K562 (cell line): ENCODE results near the gene EMP2.

Experiments used
- BCLAF1 ChIP-seq, 2 experiments: fragments of 450-650 bp in 1 of 2; IDR thresholded peaks; 2 replicates each; pipeline ENCODE4 v1.6.1; 2011 to 2017; ENCODE audit warnings: low read depth in 2 of 2, antibody characterized with exemption in 1 of 2, borderline replicate concordance in 1 of 2, low read length in 1 of 2, mild to moderate bottlenecking in 1 of 2, mixed read lengths in 1 of 2; ENCODE audit not compliant: control insufficient read depth in 1 of 2
- BRCA1 ChIP-seq, 2 experiments: fragments of 450-650 bp in 1 of 2; sonication (generic) in 1 of 2; formaldehyde crosslinking in 1 of 2; IDR thresholded peaks; 2 replicates each; pipeline versions ENCODE4 v1.5.0 to v1.6.1; 2017 to 2020; ENCODE audit warnings: mild to moderate bottlenecking in 1 of 2, missing genetic modification reagents in 1 of 2
- CCNT2 ChIP-seq: IDR thresholded peaks from 2 replicates; pipeline ENCODE4 v1.6.1; 2011; ENCODE audit warnings: borderline replicate concordance, low read depth, mild to moderate bottlenecking, moderate library complexity, mixed read lengths, low read length; ENCODE audit not compliant: insufficient read length; ENCODE audit errors: extremely low read depth
- CREM ChIP-seq: IDR thresholded peaks from 2 replicates; pipeline ENCODE4 v1.6.1; 2014; ENCODE audit warnings: antibody characterized with exemption, low read depth
- SMC3 ChIP-seq: conservative IDR thresholded peaks from 2 replicates; pipeline ENCODE4 v1.6.1; 2011; ENCODE audit warnings: low read depth, low read length, improper control_type of control experiment; ENCODE audit not compliant: insufficient read depth
- STAT5B ChIP-seq: fragments of 250-450 bp; sonication (Bioruptor Pico); IDR thresholded peaks from 2 replicates; pipeline ENCODE4 v1.8.0; 2021; ENCODE audit warnings: mild to moderate bottlenecking, inconsistent platforms
- ZEB2 ChIP-seq: fragments of 450-650 bp; IDR thresholded peaks from 2 replicates; pipeline ENCODE4 v1.6.1; 2016
- ZNF766 ChIP-seq: fragments of 200-800 bp; sonication (Bioruptor generic); conservative IDR thresholded peaks from 2 replicates; pipeline ENCODE4 v1.6.1; 2016; ENCODE audit warnings: missing genetic modification characterization, missing compliant biosample characterization
- TF ChIP-seq, protein P1 (sequence below), 3 experiments: IDR thresholded peaks in 2 of 3; conservative IDR thresholded peaks in 1 of 3; 2 replicates each; pipeline ENCODE4 v1.5.1; 2011 to 2012; ENCODE audit warnings: low read length in 3 of 3, mild to moderate bottlenecking in 3 of 3, control low read depth in 2 of 3, improper control_type of control experiment in 1 of 3, inconsistent platforms in 1 of 3, low read depth in 1 of 3, mixed read lengths in 1 of 3, moderate library complexity in 1 of 3; ENCODE audit not compliant: insufficient read depth in 2 of 3

GRCh38 chr16:10536814-10537389, 43.5 kb downstream of the EMP2 start:
- TF ChIP-seq BRCA1 (IDR thresholded peaks at IDR 0.05) (no peak), BRCA1 (CRISPR knock-in tag; IDR thresholded peaks at IDR 0.05) (no peak), ZEB2 (no peak), CREM (no peak), CCNT2 (no peak), BCLAF1 (IDR thresholded peaks at IDR 0.05; ENCODE audit: borderline replicate concordance in 1 of 2, control insufficient read depth in 1 of 2, low read depth in 2 of 2, low read length in 1 of 2) (no peak), STAT5B (CRISPR knock-in tag) (no peak), SMC3 (no peak), ZNF766 (no peak)
- TF ChIP-seq, protein P1, sequence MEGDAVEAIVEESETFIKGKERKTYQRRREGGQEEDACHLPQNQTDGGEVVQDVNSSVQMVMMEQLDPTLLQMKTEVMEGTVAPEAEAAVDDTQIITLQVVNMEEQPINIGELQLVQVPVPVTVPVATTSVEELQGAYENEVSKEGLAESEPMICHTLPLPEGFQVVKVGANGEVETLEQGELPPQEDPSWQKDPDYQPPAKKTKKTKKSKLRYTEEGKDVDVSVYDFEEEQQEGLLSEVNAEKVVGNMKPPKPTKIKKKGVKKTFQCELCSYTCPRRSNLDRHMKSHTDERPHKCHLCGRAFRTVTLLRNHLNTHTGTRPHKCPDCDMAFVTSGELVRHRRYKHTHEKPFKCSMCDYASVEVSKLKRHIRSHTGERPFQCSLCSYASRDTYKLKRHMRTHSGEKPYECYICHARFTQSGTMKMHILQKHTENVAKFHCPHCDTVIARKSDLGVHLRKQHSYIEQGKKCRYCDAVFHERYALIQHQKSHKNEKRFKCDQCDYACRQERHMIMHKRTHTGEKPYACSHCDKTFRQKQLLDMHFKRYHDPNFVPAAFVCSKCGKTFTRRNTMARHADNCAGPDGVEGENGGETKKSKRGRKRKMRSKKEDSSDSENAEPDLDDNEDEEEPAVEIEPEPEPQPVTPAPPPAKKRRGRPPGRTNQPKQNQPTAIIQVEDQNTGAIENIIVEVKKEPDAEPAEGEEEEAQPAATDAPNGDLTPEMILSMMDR (IDR thresholded peaks at IDR 0.05 in 2 of 3, conservative IDR thresholded peaks at IDR 0.05 in 1 of 3; ENCODE audit: insufficient read depth in 2 of 3, low read depth in 1 of 3, low read length in 3 of 3) = no peak
